GM19238 (cell line): ENCODE measurements around the gene IREB2.

Source experiments
- DNase-seq: peaks from one replicate; pipeline ENCODE4 v3.0.0; 2011; ENCODE audit warnings: low spot score; ENCODE audit not compliant: insufficient read length

The IREB2 gene

GRCh38 chr15:78405336-78405924 is 32.6 kb upstream of the IREB2 start:
- DNase-seq, result no peak

DNA sequence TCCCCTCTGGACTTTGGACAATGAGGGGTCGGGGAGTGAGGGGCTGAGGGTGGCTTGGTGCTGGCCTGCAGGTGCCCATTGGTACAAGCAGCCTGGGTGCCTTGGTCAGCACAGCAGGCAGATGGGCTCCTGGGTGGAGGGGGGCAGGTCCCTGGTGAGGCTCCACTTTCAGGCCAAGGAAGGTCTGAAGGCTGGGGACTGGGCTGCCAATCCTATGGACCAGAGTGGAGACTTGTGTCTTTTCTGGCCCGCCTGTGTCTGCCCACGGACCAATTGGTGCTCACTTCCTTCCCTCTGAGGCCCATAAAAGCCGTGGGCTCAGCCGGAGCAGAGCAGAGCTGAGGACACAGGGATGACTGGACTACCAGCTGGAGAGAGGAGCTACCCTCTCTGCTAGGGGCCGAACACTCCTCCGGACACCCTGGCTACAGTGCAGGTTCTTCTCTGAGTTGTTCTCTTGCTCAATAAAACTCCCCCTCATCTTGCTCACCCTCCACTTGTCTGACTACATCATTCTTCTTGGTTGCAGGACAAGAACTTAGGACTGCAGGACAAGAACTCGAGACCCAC is 31.9 kb upstream of the IREB2 start:
- DNase-seq, result no peak

- DNase-seq, result no peak
These were observed 30.2 kb upstream of the IREB2 start for GRCh38 chr15:78407608-78408354.

GRCh38 chr15:78408355-78408640 is 29.7 kb upstream of the IREB2 start:
- DNase-seq, result no peak

GRCh38 chr15:78408961-78409360 is 29.1 kb upstream of the IREB2 start:
- no peak for DNase-seq

DNA sequence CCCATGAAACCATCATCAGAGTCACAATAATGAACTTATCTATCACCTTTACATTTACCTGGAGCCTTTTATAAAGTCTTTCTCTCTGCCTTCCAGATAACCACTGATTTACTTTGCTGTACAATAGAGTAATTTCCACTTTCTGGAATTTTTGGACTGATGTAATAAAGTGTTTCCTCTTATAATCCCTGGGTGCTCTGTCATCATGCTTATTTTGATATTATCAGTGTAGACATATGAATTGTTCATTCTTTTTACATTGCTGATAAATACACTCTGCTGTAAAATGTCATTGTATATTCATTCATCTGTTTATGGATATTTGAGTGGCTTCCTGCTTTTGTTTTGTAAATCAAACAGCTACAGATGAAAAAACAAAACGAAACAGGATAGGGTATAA is 27.0 kb upstream of the IREB2 start:
- DNase-seq, result no peak

- DNase-seq, result no peak
These were observed 23.3 kb upstream of the IREB2 start for GRCh38 chr15:78414621-78415250.

DNA sequence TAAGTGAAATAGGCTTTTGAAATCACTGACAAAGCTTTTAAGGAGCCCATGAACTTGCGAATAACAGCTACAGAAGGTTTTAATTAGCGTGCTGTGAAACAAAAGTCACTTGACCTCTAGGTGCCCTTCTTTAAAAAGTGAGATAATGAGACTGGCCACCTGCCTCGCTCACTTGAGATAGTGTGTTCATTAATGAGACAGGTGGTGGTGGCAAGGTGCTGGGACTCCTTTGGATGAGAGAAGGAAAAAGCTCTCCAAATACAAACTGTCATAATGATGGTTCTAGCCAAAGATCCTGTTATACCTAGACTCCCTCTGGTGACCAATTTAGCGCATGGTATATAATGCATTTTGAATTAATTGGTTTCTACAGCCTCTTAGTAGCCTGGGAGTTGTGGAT is 22.7 kb upstream of the IREB2 start:
- no peak for DNase-seq

GRCh38 chr15:78417754-78418630 is 20.0 kb upstream of the IREB2 start:
- no peak for DNase-seq

DNA sequence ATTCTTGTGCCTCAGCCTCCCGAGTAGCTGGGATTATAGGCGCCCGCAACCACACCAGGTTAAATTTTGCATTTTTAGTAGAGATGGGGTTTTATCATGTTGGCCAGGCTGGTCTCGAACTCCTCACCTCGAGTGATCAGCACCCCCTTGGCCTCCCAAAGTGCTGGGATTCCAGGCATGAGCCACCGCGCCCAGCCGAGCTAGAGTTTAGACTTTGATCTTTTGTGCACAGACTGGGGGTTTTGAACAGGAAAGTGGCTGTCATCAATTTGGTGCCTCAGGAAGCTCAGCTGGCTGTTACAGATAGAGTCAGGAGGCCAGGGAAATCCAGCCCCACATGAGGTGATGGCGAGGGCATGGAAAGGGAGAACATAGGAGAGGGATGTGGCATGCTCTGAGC is 19.3 kb upstream of the IREB2 start:
- DNase-seq, result no peak

GRCh38 chr15:78419367-78419766 is 18.6 kb upstream of the IREB2 start:
- DNase-seq, result no peak

DNA sequence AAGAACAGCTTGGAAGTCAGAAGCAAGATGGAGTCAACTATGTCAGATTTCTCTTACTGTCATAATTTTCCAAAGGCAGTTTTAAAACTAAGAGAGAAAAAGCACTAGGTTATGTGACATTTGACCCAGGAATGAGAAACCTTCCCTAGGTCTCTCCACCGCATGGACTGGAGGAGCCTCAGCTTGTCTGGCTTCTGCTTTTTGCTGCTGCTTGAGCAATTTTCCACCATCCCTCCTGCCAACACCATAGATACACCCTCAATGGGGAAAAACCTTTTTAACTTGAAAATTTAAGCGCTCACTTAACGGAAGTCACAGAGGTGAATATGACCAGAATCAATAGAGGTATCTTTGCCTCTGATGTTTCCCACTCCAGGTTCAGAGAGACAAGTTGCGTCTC is 17.8 kb upstream of the IREB2 start:
- DNase-seq, result no peak

DNA sequence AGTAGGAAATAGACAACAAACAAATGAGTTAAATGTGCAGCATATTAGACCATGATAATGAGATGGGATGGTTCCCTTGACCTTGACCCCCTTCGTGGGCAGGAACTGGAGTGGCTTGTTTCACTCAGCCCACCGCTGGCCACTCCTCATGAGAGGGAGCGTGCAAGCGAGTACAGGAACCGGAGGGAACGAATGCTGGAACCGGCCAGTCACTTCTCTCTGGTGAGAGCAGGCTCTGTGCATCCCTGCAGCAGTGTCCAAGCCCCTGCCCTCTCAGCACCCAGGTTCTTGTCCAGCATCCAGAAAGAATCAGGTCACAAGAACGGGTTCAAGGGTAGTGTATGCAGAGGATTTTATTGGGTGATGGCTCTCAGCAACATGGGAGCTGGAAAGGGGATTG is 17.2 kb upstream of the IREB2 start:
- no peak for DNase-seq

DNA sequence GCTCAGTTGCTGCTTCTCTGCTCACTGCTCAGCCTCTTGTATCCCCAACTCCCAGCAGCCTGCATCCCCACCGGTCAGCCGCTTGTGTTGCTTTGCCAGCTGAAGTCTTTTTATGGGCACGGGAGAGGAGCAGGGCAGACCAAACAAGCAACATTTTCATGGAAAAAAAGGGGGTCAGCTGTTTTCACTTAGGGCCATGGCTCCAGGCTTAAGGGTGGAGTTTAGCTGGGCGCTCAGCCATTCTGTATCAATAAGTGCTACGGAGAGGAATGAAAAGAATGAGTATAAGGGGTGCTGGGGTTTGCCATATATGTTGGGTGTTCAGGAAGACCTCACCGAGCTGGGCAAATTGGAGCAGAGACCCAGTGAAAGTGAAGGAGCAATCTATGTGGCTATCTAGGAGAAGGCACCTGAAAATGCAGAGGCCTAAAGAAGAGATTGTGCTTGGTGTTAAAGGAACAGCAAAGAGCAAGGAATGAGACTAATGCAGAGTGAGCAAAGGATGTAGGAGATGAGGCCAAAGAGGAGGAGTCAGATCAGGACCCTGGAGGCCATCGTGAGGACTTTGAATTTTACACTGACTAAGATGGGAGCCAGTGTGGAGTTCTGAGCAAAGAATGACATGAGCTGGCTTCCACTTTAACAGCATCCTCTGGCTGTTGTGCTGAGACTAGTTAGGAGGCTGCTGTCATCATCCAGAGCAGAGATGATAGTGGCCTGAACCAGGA is 16.6 kb upstream of the IREB2 start:
- DNase-seq, result no peak

GRCh38 chr15:78422571-78423340 is 15.3 kb upstream of the IREB2 start:
- peak; percentile 44 for DNase-seq

GRCh38 chr15:78424673-78425072 is 13.3 kb upstream of the IREB2 start:
- DNase-seq, result no peak

- no peak for DNase-seq
These were observed 12.4 kb upstream of the IREB2 start for GRCh38 chr15:78425643-78426042.

GRCh38 chr15:78426300-78426699 is 11.7 kb upstream of the IREB2 start:
- no peak for DNase-seq

GRCh38 chr15:78427953-78428352 is 10.1 kb upstream of the IREB2 start:
- DNase-seq, result no peak

- no peak for DNase-seq
These were observed 8.5 kb upstream of the IREB2 start for GRCh38 chr15:78429477-78429876.
